A549 (cell line): ENCODE results near the gene PTH. TPM values are rescaled to one million over a fixed set of nuclear protein-coding genes. Genes with fewer than 3 reads are reported as not detected.
A peak's percentile ranks its signal among the peaks of the same experiment; 100 is the strongest.

Experiments used
- ATAC-seq, 2 experiments: fragments of 200-7000 bp in 1 of 2; fragments of >200 bp in 1 of 2; cut with Nextera tagmentation in 1 of 2; cut with Tn5 transposase in 1 of 2; 3 replicates each; pipeline versions ENCODE4 v1.8.0 to v1.9.1; 2018 to 2020; ENCODE audit warnings: mild to moderate bottlenecking in 1 of 2, moderate library complexity in 1 of 2
- CTCF ChIA-PET: fragments of 300-600 bp; sonication (Branson Sonifier 250); formaldehyde crosslinking; extraction: SDS; loops from one replicate; lab custom pipeline; 2021; ENCODE audit warnings: antibody characterized with exemption, inconsistent platforms; lab: Yijun Ruan, JAX
- POLR2A ChIA-PET: fragments of 350-600 bp; formaldehyde crosslinking; extraction: SDS; loops from one replicate; lab custom pipeline; 2021; ENCODE audit warnings: antibody characterized with exemption, inconsistent platforms; lab: Yijun Ruan, JAX
- DNase-seq, 2 experiments: peaks; one replicate each; pipeline versions ENCODE4 v3.0.0 to v3.0.0-alpha.2; 2011 to 2016; ENCODE audit warnings: low read depth in 1 of 2, low spot score in 1 of 2
- FAIRE-seq: peaks from 2 replicates; lab custom pipeline; 2011; peaks lifted over from hg19 to GRCh38; lab: Jason Lieb, UNC
- H3K27ac ChIP-seq, 2 experiments: fragments of >200 bp; sonication (Bioruptor Twin); formaldehyde crosslinking; 3 replicates each; pipeline ENCODE4 v1.5.1; 2016 to 2017
- H3K4me1 ChIP-seq: fragments of >200 bp; sonication (Bioruptor Twin); formaldehyde crosslinking; 3 replicates; pipeline ENCODE4 v1.6.1; 2016
- H3K4me2 ChIP-seq: fragments of >200 bp; sonication (Bioruptor Twin); formaldehyde crosslinking; 3 replicates; pipeline ENCODE4 v1.6.1; 2016
- H3K4me3 ChIP-seq: fragments of >200 bp; sonication (Bioruptor Twin); formaldehyde crosslinking; 3 replicates; pipeline ENCODE4 v1.5.1; 2016
- H3K9me3 ChIP-seq: fragments of >200 bp; sonication (Bioruptor Twin); formaldehyde crosslinking; 3 replicates; pipeline ENCODE4 v1.6.1; 2016
- CEBPB ChIP-seq, 2 experiments: fragments of >200 bp in 1 of 2; sonication (Bioruptor Twin) in 1 of 2; formaldehyde crosslinking in 1 of 2; IDR thresholded peaks; 2 replicates each; pipeline ENCODE4 v1.6.1; 2012 to 2016
- CHD4 ChIP-seq: fragments of 200-600 bp; sonication (generic); IDR thresholded peaks from 2 replicates; pipeline ENCODE4 v1.6.1; 2016; ENCODE audit warnings: antibody characterized with exemption, mild to moderate bottlenecking, borderline replicate concordance
- EHF ChIP-seq: fragments of 250-450 bp; sonication (Bioruptor Pico); IDR thresholded peaks from 2 replicates; pipeline ENCODE4 v1.5.0; 2020; ENCODE audit warnings: mild to moderate bottlenecking
- EP300 ChIP-seq, 2 experiments: fragments of >200 bp; sonication (Bioruptor Twin); formaldehyde crosslinking; IDR thresholded peaks; 2 replicates in 1 of 2; 3 replicates in 1 of 2; pipeline ENCODE4 v1.6.1; 2016 to 2017
- HES2 ChIP-seq: fragments of >200 bp; sonication (Bioruptor Twin); formaldehyde crosslinking; IDR thresholded peaks from 2 replicates; pipeline ENCODE4 v1.6.1; 2016
- HOXA7 ChIP-seq: fragments of 250-450 bp; sonication (Bioruptor Pico); IDR thresholded peaks from 2 replicates; pipeline ENCODE4 v1.5.0; 2020; ENCODE audit warnings: mild to moderate bottlenecking, moderate library complexity
- HOXB5 ChIP-seq: fragments of 250-450 bp; sonication (Bioruptor Pico); IDR thresholded peaks from 2 replicates; pipeline ENCODE4 v1.5.0; 2020; ENCODE audit warnings: mild to moderate bottlenecking, moderate library complexity
- KDM1A ChIP-seq: fragments of 200-600 bp; sonication (generic); IDR thresholded peaks from 2 replicates; pipeline ENCODE4 v1.6.1; 2016; ENCODE audit warnings: low read depth, mild to moderate bottlenecking
- KDM5A ChIP-seq: fragments of 200-600 bp; sonication (generic); IDR thresholded peaks from 2 replicates; pipeline ENCODE4 v1.6.1; 2016; ENCODE audit warnings: antibody characterized with exemption, mild to moderate bottlenecking
- MAFK ChIP-seq: fragments of 450-650 bp; IDR thresholded peaks from 2 replicates; pipeline ENCODE4 v1.6.1; 2014; ENCODE audit not compliant: partially characterized antibody
- MAZ ChIP-seq: fragments of 150-350 bp; IDR thresholded peaks from 2 replicates; pipeline ENCODE4 v1.6.1; 2014; ENCODE audit warnings: antibody characterized with exemption, low read depth, low read length, borderline replicate concordance
- POLR2AphosphoS2 ChIP-seq: conservative IDR thresholded peaks from 2 replicates; pipeline ENCODE4 v1.6.1; 2012; ENCODE audit warnings: low read length, improper control_type of control experiment, inconsistent platforms
- RAD21 ChIP-seq, 2 experiments: fragments of >200 bp in 1 of 2; sonication (Bioruptor Twin) in 1 of 2; formaldehyde crosslinking in 1 of 2; IDR thresholded peaks in 1 of 2; conservative IDR thresholded peaks in 1 of 2; 2 replicates in 1 of 2; 3 replicates in 1 of 2; pipeline ENCODE4 v1.6.1; 2012 to 2018; ENCODE audit warnings: inconsistent platforms in 1 of 2
- ZNF302 ChIP-seq: fragments of 250-450 bp; sonication (Bioruptor Pico); IDR thresholded peaks from 2 replicates; pipeline ENCODE4 v1.9.0; 2021; ENCODE audit warnings: inconsistent platforms, mild to moderate bottlenecking, moderate library complexity
- whole genome bisulfite sequencing: methylation state at CpG from one replicate; pipeline ENCODE4 v1.1.6; 2017; ENCODE audit errors: missing lambda C conversion rate; 5-methylcytosine and 5-hydroxymethylcytosine counted together
- polyA plus RNA-seq, 4 experiments: library from polyadenylated mRNA; depleted of rRNA in 3 of 4; stranded (reverse); fragments of >200 nt; fragmentation: RNase III in 1 of 4; extraction: RNeasy Plus Mini Kit Qiagen cat#74134 plus additional on column Dnase treatment in 1 of 4; gene quantifications; 2 replicates in 3 of 4; 3 replicates in 1 of 4; pipeline ENCODE4 v1.2.3, GENCODE V29; 2011 to 2017
- TF ChIP-seq, protein P1 (sequence below): fragments of 200-600 bp; sonication (generic); IDR thresholded peaks from 2 replicates; pipeline ENCODE4 v1.6.1; 2016; ENCODE audit warnings: antibody characterized with exemption, mild to moderate bottlenecking, moderate library complexity

The PTH gene
- polyA plus RNA-seq, 2 of the 4 experiments (the other 2 are of a cell fraction) = not detected

- no peak overlapping the region for H3K27ac ChIP-seq
- FAIRE-seq = no peak
- peak in 1 of 2 experiments; percentile 75; a peak in 3 of 6 replicates for ATAC-seq
- POLR2A ChIA-PET = no interaction called here
- WGBS = 22% methylated on average over 8 of the region's 9 CpGs
- H3K4me3 ChIP-seq = peak overlapping the region; percentile 19; the same call in 1 of the 3 replicates
- H3K4me2 ChIP-seq = peak overlapping the region; percentile 51; the same call in 2 of the 3 replicates
- peak in 1 of 2 experiments; percentile 45 for DNase-seq
- 0 out of 3 replicates have a peak, but pooled peaks cover 6% of the 10 kb centered on the region for H3K4me1 ChIP-seq
- CTCF ChIA-PET = interaction anchor here (1.1 to 1.2 kb wide), 2 partner anchors 9 to 270 kb away, joined by 3 read pairs; no protein-coding TSS in a partner anchor
- TF ChIP-seq CEBPB (IDR thresholded peaks at IDR 0.05) (no peak), MAFK (no peak), EHF (CRISPR knock-in tag) (no peak), ZNF302 (CRISPR knock-in tag) (no peak), KDM5A (no peak), HOXA7 (CRISPR knock-in tag) (no peak), HES2 (no peak), MAZ (no peak)
- no peaks in the 10 kb centered on the region for H3K9me3 ChIP-seq
Measured at GRCh38 chr11:13480198-13480597, 15.6 kb downstream of the PTH start.

- Histone ChIP-seq H3K4me2 (peak overlapping the region; percentile 51; the same call in 2 of the 3 replicates), H3K4me3 (peak overlapping the region; percentile 19; the same call in 1 of the 3 replicates), H3K9me3 (no peaks in the 10 kb centered on the region), H3K4me1 (0 out of 3 replicates have a peak, but pooled peaks cover 6% of the 10 kb centered on the region), H3K27ac (no peak overlapping the region)
- FAIRE-seq (no peak), DNase-seq (no peak), ATAC-seq (no peak)
- 85% methylated on average over 3 of the region's 3 CpGs for WGBS
- CTCF ChIA-PET = interaction anchor here (1.1 to 1.2 kb wide), 2 partner anchors 8 to 269 kb away, joined by 3 read pairs; no protein-coding TSS in a partner anchor
- POLR2A ChIA-PET = no interaction called here
- no peak for TF ChIP-seq RAD21 (conservative IDR thresholded peaks at IDR 0.05 in 1 of 2, IDR thresholded peaks at IDR 0.05 in 1 of 2)
- peak; percentile 75 for TF ChIP-seq MAFK
Measured at GRCh38 chr11:13479688-13480087, 16.1 kb downstream of the PTH start.

DNA sequence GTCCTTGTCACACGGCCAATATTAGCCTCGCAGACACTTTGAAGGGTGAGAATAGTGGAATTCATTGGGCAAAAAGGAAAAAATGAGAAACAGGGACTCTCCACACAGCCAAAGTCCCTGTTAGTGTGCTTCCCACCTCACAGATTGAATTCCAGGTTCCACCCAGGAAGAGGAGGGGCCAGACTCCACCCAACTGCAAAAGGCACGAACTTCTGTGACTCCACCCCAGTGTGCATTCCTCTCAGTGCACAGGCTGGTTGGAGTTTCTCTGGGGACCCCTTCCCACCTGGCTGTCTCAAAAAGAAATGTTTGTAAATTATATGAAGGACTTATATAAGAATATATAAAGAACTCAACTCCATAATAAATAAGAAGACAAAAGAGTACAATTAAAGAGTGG lies 20.7 kb downstream of the PTH start:
- FAIRE-seq (no peak), DNase-seq (no peak), ATAC-seq (no peak)
- Histone ChIP-seq H3K4me1 (0 out of 3 replicates have a peak, but pooled peaks cover 6% of the 10 kb centered on the region), H3K9me3 (no peaks in the 10 kb centered on the region), H3K4me2 (no peak overlapping the region), H3K4me3 (no peak overlapping the region), H3K27ac (no peak overlapping the region)
- TF ChIP-seq HOXB5 (CRISPR knock-in tag) = no peak
- TF ChIP-seq EHF (CRISPR knock-in tag) = no peak
- no peak for TF ChIP-seq ZNF302 (CRISPR knock-in tag)
- TF ChIP-seq EP300 (IDR thresholded peaks at IDR 0.05) = no peak
- no peak for TF ChIP-seq KDM1A
- TF ChIP-seq, protein P1, sequence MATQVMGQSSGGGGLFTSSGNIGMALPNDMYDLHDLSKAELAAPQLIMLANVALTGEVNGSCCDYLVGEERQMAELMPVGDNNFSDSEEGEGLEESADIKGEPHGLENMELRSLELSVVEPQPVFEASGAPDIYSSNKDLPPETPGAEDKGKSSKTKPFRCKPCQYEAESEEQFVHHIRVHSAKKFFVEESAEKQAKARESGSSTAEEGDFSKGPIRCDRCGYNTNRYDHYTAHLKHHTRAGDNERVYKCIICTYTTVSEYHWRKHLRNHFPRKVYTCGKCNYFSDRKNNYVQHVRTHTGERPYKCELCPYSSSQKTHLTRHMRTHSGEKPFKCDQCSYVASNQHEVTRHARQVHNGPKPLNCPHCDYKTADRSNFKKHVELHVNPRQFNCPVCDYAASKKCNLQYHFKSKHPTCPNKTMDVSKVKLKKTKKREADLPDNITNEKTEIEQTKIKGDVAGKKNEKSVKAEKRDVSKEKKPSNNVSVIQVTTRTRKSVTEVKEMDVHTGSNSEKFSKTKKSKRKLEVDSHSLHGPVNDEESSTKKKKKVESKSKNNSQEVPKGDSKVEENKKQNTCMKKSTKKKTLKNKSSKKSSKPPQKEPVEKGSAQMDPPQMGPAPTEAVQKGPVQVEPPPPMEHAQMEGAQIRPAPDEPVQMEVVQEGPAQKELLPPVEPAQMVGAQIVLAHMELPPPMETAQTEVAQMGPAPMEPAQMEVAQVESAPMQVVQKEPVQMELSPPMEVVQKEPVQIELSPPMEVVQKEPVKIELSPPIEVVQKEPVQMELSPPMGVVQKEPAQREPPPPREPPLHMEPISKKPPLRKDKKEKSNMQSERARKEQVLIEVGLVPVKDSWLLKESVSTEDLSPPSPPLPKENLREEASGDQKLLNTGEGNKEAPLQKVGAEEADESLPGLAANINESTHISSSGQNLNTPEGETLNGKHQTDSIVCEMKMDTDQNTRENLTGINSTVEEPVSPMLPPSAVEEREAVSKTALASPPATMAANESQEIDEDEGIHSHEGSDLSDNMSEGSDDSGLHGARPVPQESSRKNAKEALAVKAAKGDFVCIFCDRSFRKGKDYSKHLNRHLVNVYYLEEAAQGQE = no peak
- no peak for TF ChIP-seq MAZ
- TF ChIP-seq POLR2AphosphoS2 = no peak
- TF ChIP-seq CHD4 = no peak
- 48% methylated on average over 3 of the region's 3 CpGs for WGBS
- POLR2A ChIA-PET = no interaction called here
- CTCF ChIA-PET = no interaction called here
